Skeletal muscle tissue (tissue), 4 donors: ENCODE data around the gene CHD6. TPM values are rescaled to one million over a fixed set of nuclear protein-coding genes. Genes with fewer than 3 reads are reported as not detected.

Experiments used
- H3K27ac ChIP-seq: one replicate; pipeline ENCODE4 v1.7.0; 2013; ENCODE audit warnings: mild to moderate bottlenecking, low read depth, low read length, inconsistent platforms
- H3K27me3 ChIP-seq, 3 donors: one replicate each; pipeline ENCODE4 v1.7.0; 2013; ENCODE audit warnings: low read length in 3 of 3; ENCODE audit not compliant: control insufficient read depth in 3 of 3, insufficient read depth in 3 of 3
- H3K36me3 ChIP-seq, 3 donors: one replicate each; pipeline ENCODE4 v1.7.0; 2013; ENCODE audit warnings: low read length in 3 of 3; ENCODE audit not compliant: control insufficient read depth in 3 of 3, insufficient read depth in 3 of 3
- H3K4me1 ChIP-seq, 3 donors: one replicate each; pipeline ENCODE4 v1.7.0; 2013; ENCODE audit warnings: low read length in 3 of 3, mild to moderate bottlenecking in 3 of 3; ENCODE audit not compliant: control insufficient read depth in 3 of 3, insufficient read depth in 3 of 3
- H3K4me3 ChIP-seq, 3 donors: one replicate each; pipeline ENCODE4 v1.7.0; 2013; ENCODE audit warnings: low read length in 3 of 3
- H3K9ac ChIP-seq, 3 donors: one replicate each; pipeline ENCODE4 v1.7.0; 2013; ENCODE audit warnings: low read length in 3 of 3, mild to moderate bottlenecking in 3 of 3, moderate library complexity in 2 of 3, low read depth in 1 of 3
- H3K9me3 ChIP-seq, 3 donors: one replicate each; pipeline ENCODE4 v1.7.0; 2013; ENCODE audit warnings: low read length in 3 of 3; ENCODE audit not compliant: control insufficient read depth in 3 of 3
- total RNA-seq: library from RNA; depleted of rRNA; stranded (reverse); fragments of >200 nt; gene quantifications from one replicate; pipeline ENCODE4 v1.2.3, GENCODE V29; 2014
- donor health status: Osteomylitis.

CHD6 gene
- total RNA-seq, 1 donor from 2014 or later, result 45.9 TPM

DNA sequence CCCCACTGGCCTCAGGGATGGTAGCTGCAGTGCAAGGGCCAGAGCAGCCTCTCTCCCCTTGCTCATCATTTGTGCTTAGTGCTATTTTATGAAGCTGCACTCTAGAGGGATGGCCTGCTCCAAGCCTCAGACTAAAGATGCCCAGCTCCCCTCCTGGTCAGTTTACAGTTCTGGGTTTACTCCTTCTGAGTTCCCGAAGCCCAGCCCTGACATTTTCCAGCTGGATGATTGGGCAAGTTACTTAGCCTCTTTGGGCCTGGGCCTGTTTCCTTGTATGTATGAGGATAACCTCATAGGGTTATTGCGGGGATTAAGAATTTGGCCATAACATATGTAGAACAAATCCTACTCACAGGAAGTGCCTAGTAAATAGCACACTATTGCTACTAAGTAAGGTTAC lies 219.8 kb downstream of the CHD6 start:
- Histone ChIP-seq H3K4me3 (no peak overlapping the region), H3K4me1 (peaks cover 9 to 16% (median 12%) of the 10 kb centered on the region in 3 donors), H3K36me3 (peaks cover 0 to 4% (median 4%) of the 10 kb centered on the region in 3 donors), H3K9ac (no peak overlapping the region), H3K27me3 (no peaks in the 10 kb centered on the region), H3K27ac (no peak overlapping the region), H3K9me3 (no peaks in the 10 kb centered on the region)

GRCh38 chr20:41395667-41396664 lies 222.2 kb downstream of the CHD6 start:
- H3K9me3 ChIP-seq, result no peaks in the 10 kb centered on the region
- peaks cover 19 to 30% (median 20%) of the 10 kb centered on the region in 3 donors for H3K4me1 ChIP-seq
- H3K9ac ChIP-seq, result no peak overlapping the region
- H3K27ac ChIP-seq, result no peak overlapping the region
- H3K4me3 ChIP-seq, result no peak overlapping the region
- no peaks in the 10 kb centered on the region for H3K36me3 ChIP-seq
- no peaks in the 10 kb centered on the region for H3K27me3 ChIP-seq

GRCh38 chr20:41394931-41395666 lies 223.1 kb downstream of the CHD6 start:
- no peak overlapping the region for H3K27ac ChIP-seq

GRCh38 chr20:41394081-41394480 lies 224.1 kb downstream of the CHD6 start:
- Histone ChIP-seq H3K4me1 (peaks cover 19 to 30% (median 20%) of the 10 kb centered on the region in 3 donors), H3K27ac (no peak overlapping the region)

More at GRCh38 chr20:41394931-41395666, 223.1 kb downstream of the CHD6 start:
- no peaks in the 10 kb centered on the region for H3K9me3 ChIP-seq
- H3K27me3 ChIP-seq, result no peaks in the 10 kb centered on the region
- no peak overlapping the region for H3K9ac ChIP-seq
- peaks cover 19 to 30% (median 20%) of the 10 kb centered on the region in 3 donors for H3K4me1 ChIP-seq
- no peak overlapping the region for H3K4me3 ChIP-seq
- no peaks in the 10 kb centered on the region for H3K36me3 ChIP-seq

GRCh38 chr20:41393705-41394066 lies 224.5 kb downstream of the CHD6 start:
- H3K27ac ChIP-seq, result no peak overlapping the region
- no peaks in the 10 kb centered on the region for H3K27me3 ChIP-seq
- H3K9ac ChIP-seq, result no peak overlapping the region
- no peaks in the 10 kb centered on the region for H3K9me3 ChIP-seq
- peaks cover 19 to 30% (median 20%) of the 10 kb centered on the region in 3 donors for H3K4me1 ChIP-seq
- peak overlapping the region in 1 of 3 donors; percentile 17 for H3K4me3 ChIP-seq
- H3K36me3 ChIP-seq, result no peaks in the 10 kb centered on the region

More at GRCh38 chr20:41394081-41394480, 224.1 kb downstream of the CHD6 start:
- Histone ChIP-seq H3K27me3 (no peaks in the 10 kb centered on the region), H3K9ac (no peak overlapping the region), H3K36me3 (no peaks in the 10 kb centered on the region), H3K9me3 (no peaks in the 10 kb centered on the region), H3K4me3 (no peak overlapping the region)

GRCh38 chr20:41392871-41393704 lies 225.1 kb downstream of the CHD6 start:
- no peaks in the 10 kb centered on the region for H3K27me3 ChIP-seq
- H3K4me3 ChIP-seq, result peak overlapping the region in 1 of 3 donors; percentile 17
- no peaks in the 10 kb centered on the region for H3K9me3 ChIP-seq
- H3K27ac ChIP-seq, result no peak overlapping the region
- no peak overlapping the region for H3K9ac ChIP-seq
- H3K4me1 ChIP-seq, result peaks cover 15 to 30% (median 20%) of the 10 kb centered on the region in 3 donors
- no peaks in the 10 kb centered on the region for H3K36me3 ChIP-seq

DNA sequence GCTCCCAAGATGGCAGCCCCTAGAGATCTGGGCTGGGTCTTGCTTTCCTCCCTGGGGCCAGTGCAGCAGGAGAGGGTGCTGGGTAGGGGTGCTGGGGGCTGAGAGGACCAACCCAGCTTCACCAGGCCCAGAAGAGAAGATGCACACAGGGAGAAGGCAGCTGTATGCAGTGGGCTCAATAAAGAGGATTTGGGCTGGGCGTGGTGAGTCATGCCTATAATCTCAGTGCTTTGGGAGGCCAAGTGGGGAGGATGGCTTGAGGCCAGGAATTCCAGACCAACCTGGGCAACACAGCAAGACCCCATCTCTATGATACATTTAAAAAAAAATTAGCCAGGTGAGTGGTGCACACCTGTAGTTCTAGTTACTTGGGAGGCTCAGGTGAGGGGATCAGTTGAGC lies 225.9 kb downstream of the CHD6 start:
- peaks cover 19 to 34% (median 23%) of the 10 kb centered on the region in 3 donors for H3K4me1 ChIP-seq
- no peaks in the 10 kb centered on the region for H3K27me3 ChIP-seq
- no peak overlapping the region for H3K9ac ChIP-seq
- H3K4me3 ChIP-seq, result no peak overlapping the region
- no peaks in the 10 kb centered on the region for H3K36me3 ChIP-seq
- H3K9me3 ChIP-seq, result no peaks in the 10 kb centered on the region
- no peak overlapping the region for H3K27ac ChIP-seq

- Histone ChIP-seq H3K27ac (no peak overlapping the region), H3K4me3 (no peak overlapping the region), H3K9me3 (no peaks in the 10 kb centered on the region), H3K36me3 (no peaks in the 10 kb centered on the region), H3K9ac (no peak overlapping the region), H3K4me1 (peaks cover 23 to 39% (median 30%) of the 10 kb centered on the region in 3 donors), H3K27me3 (no peaks in the 10 kb centered on the region)
These were observed 226.6 kb downstream of the CHD6 start for GRCh38 chr20:41391587-41392001.

- no peak overlapping the region for H3K27ac ChIP-seq
- H3K27me3 ChIP-seq, result no peaks in the 10 kb centered on the region
- no peaks in the 10 kb centered on the region for H3K36me3 ChIP-seq
- peaks cover 23 to 39% (median 28%) of the 10 kb centered on the region in 3 donors for H3K4me1 ChIP-seq
- no peaks in the 10 kb centered on the region for H3K9me3 ChIP-seq
- no peak overlapping the region for H3K9ac ChIP-seq
- no peak overlapping the region for H3K4me3 ChIP-seq
These were observed 227.3 kb downstream of the CHD6 start for GRCh38 chr20:41390889-41391288.
